Inflammatory macrophage (primary cell): ENCODE results near the gene PTGIS.

Source experiments
- DNase-seq, 2 donors: peaks; one replicate each; pipeline ENCODE4 v3.0.0-alpha.2; 2020 to 2022

Gene PTGIS

GRCh38 chr20:49595811-49596561, 28.0 kb upstream of the PTGIS start:
- no peak for DNase-seq

DNA sequence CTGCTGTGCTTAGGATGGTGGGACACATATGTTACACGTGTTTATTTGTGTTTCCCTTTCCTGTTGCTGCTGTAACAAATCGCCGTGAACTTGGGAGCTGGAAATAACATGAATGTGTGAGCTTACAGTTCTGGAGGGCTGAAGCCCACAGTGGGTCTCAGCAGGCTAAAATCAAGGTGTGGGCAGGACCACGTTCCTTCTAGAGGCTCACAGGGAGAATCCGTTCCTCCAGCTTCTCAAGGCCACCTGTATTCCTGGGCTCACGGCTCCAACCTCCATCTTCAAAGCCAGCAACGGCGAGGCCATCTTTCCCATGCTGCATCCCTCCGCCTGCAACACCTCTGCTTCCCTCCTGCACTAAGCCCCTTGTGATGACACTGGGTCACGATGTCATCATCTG, 27.4 kb upstream of the PTGIS start:
- no peak for DNase-seq

GRCh38 chr20:49594931-49595315, 27.0 kb upstream of the PTGIS start:
- no peak for DNase-seq

DNA sequence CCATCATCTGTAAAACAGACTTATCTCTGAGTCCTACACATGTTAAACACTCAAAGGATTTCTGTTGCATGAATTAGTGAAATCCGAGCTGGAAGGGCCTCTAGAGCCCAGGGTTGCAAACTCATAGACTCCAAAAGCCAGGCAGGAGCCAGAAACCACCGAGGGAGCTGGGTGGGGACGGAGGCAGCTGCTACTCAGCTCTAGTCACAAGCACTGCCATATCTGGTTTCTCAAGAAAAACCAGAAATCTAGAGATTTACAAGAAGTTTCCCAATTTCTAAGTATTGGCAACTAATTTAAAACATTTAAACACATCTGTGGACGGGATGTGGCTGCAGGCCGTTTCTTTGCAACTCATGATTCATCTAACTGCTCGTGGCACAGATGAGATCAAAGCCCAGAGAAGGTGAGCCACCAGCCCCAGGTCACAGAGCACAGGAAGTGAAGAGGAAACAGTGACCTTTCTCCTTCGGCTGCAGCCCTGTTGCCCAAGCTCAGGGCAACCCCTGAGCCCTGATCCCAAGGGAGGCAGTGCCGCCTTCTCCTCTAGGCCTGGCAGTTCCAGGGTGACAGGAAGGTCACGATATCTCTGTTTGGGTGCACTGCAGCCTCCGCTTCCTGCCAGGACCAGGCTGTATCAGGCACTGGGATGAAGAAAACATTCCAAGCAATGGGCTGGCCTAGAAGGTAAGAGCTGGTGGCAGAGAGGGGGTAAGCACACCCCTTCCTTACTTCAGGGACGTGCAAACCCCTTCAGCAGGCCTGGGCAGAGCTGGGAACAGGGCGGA, 26.4 kb upstream of the PTGIS start:
- DNase-seq: peak in 1 of 2 donors; percentile 11

- DNase-seq: no peak
Measured at GRCh38 chr20:49593466-49594142, 25.7 kb upstream of the PTGIS start.

DNA sequence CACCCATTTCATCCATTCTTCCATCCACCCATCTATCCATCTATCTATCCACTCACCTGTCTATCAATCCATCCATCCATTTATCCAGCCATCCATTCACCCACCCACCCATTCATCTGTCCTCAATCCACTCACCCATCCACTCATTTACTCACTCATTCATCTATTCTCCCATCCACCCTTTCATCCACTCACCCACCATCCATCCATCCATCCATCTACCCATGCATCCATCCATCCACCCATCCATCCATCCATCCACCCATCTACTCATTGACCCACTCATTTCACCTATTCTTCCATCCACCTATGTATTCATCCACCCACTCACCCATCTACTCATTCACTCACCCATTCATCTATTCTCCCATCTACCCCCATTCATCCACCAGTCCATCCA, 24.2 kb upstream of the PTGIS start:
- no peak for DNase-seq

- DNase-seq: no peak
Measured at GRCh38 chr20:49591217-49591865, 23.4 kb upstream of the PTGIS start.

GRCh38 chr20:49590163-49591017, 22.5 kb upstream of the PTGIS start:
- peak; percentile 30 to 32 for DNase-seq

GRCh38 chr20:49589747-49590146, 21.8 kb upstream of the PTGIS start:
- no peak for DNase-seq

- no peak for DNase-seq
Measured at GRCh38 chr20:49587111-49587570, 19.2 kb upstream of the PTGIS start.

- no peak for DNase-seq
Measured at GRCh38 chr20:49585585-49586245, 17.8 kb upstream of the PTGIS start.

DNA sequence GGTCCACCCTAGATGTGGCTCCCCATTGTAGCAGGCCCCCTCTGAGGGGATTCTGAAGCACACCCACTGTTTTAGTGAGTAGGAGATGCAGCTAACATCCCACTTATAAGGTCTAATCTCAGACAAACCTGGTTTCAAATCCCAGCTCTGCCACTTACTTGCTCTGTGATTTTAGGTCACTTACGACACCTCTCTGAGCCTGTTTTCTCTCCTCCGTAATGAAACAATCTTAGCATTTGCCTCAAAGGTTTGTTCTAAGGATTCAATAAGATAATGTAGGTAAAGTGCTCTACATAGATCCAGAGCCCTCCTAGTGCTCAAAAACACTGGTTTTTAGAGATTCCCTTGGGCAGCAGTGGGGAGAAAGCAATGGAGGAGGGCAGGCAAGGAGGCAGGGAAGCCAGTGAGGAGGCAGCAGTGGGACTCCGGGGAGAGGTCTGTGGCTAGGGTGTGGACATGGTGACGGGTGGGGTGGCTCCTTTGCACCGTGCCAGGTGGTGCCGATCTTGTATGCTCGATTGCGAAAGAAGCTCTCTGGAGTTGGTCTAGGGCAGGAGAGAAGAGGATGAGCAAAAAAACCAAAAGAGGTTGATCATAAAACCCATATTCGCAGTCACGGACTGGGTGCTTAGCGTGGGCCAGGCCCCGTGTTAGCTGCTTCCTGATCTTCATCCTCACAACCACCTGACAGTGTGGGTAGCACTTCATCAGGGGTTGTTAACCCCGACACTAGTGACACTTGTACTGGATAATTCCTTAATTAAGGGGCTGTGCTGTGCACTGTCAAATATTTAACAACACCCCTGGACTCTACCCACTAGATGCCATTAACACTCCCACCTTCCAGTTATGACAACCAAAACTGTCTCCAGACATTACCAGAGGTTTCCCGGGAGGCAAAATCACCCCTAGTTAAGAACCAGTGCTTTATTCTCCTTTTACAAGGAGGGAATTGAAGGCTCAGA, 16.8 kb upstream of the PTGIS start:
- peak in 1 of 2 donors; percentile 21 for DNase-seq

GRCh38 chr20:49583669-49584417, 15.9 kb upstream of the PTGIS start:
- peak; percentile 78 to 89 for DNase-seq

GRCh38 chr20:49583343-49583668, 15.4 kb upstream of the PTGIS start:
- DNase-seq: no peak

DNA sequence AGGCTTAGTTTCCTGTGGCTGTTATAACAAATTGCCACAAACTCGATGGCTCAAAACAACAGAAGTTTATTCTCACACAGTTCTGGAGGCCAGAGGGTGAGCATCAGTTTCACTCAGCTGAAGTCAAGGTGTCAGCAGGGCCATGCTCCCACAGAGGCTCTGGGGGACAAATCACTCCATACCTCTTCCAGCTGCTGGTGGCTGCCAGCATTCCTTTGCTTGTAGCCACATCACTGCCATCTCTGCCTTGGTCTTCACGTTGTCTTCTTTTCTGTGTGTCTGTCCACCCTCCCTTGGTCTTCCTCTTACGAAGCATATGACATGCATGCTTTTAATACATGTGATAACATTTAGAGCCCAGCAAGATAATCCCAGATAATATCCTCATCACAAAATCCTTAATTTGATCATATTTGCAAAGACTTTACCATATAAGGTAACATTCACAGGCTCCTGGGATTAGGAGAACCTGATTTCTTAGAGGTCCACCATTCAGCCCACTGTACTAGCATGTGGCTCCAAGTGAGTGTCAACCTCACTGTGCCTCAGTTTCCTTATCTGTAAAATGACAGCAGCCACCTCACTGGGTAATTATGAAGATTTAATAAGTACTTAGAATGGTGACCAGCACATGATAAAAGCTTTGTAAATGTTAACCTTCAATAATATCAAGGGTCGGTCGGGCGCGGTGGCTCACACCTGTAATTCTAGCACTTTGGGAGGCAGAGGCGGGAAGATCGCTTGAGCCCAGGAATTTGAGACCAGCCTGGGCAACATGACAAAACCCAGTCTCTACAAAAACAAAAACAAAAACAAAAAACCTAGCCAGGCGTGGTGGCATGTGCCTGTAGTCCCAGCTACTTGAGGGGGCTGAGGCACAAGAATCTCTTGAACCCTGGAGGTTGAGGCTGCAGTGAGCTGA, 14.7 kb upstream of the PTGIS start:
- DNase-seq: no peak

DNA sequence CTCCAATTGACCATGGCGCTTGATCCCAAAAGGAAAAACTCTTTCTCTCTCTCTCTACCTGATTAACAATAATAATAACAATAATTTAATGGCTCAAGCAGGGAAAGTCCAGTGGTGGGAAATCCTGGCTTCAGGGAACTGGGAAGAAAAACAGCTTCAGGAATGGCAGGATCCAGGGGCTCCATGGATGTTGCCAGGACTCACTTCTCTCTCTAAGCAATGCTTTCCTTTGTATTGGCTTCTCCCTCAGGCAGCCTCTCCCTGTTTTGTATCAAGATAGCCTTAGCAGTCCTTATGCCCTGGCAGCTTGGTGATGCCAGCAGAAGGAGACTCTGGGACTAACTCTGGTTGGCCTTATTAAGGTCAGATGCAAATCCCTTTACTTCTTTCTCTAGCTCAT, 13.5 kb upstream of the PTGIS start:
- DNase-seq: no peak

GRCh38 chr20:49580813-49581174, 12.9 kb upstream of the PTGIS start:
- no peak for DNase-seq
